Brain microvascular endothelial cell (primary cell): Measurements from ENCODE around the gene EFCAB9.
A peak's percentile ranks its signal among the peaks of the same experiment; 100 is the strongest.
"Not testable (repeated sequence)": the region's sequence is repeated elsewhere in the genome, so short reads cannot be mapped to it uniquely, and the experiment has no call there.

ENCODE experiments used
- DNase-seq: peaks from one replicate; pipeline ENCODE4 v3.0.0-alpha.2; 2020
- H3K27ac ChIP-seq: fragments of 250-450 bp; sonication (Bioruptor Pico); 2 replicates; pipeline ENCODE4 v1.5.1; 2020; ENCODE audit warnings: mild to moderate bottlenecking, moderate library complexity
- H3K27me3 ChIP-seq: fragments of 250-450 bp; sonication (Bioruptor Pico); replicated peaks from 2 replicates; pipeline ENCODE4 v1.5.1; 2020; ENCODE audit warnings: mild to moderate bottlenecking
- H3K36me3 ChIP-seq: fragments of 250-450 bp; sonication (Bioruptor Pico); replicated peaks from 2 replicates; pipeline ENCODE4 v1.5.1; 2020; ENCODE audit warnings: mild to moderate bottlenecking
- H3K4me3 ChIP-seq: 2 replicates; pipeline ENCODE4 v1.5.1; 2011; ENCODE audit warnings: low read depth, mild to moderate bottlenecking, control low read depth, low read length, moderate library complexity
- CTCF ChIP-seq: IDR thresholded peaks from 2 replicates; pipeline ENCODE4 v1.5.1; 2011; ENCODE audit warnings: low read depth, mild to moderate bottlenecking, moderate library complexity, low read length, control low read depth, inconsistent platforms; ENCODE audit errors: missing control alignments
- in situ Hi-C: cut with HindIII; loops from 2 replicates; pipeline ENCODE4 v1.10.0; 2017; ENCODE audit warnings: low sequenced_read_pairs, low pct_ligation_motif_present

Gene EFCAB9

GRCh38 chr5:172147857-172148256 is 46.1 kb upstream of the EFCAB9 start:
- no peak overlapping the region for H3K27ac ChIP-seq
- no peak for TF ChIP-seq CTCF

DNA sequence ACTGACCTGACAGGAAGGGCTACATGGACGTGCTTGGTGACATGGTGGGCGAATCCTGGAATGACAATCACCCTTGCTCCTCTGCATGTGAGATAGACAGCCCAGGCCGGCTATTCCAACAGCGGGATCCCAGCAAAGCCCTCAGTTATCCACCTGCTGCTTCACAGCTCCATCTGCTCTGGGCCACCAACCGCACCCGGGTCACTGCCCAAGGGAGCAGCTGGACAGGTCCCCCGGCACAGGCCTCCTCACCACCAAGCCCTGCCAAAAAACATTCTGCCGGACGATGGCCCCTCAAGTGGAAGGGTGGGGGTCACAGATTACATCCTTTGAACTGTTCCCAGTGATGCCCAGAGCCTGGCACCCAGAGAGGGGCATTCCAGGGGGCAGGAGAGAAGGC is 45.6 kb upstream of the EFCAB9 start:
- in situ Hi-C loops: no loop called here
- TF ChIP-seq CTCF: no peak
- no peak for DNase-seq
- no peak overlapping the region for H3K4me3 ChIP-seq
- no peaks in the 10 kb centered on the region for H3K27me3 ChIP-seq
- H3K36me3 ChIP-seq: peaks cover 14% of the 10 kb centered on the region
- H3K27ac ChIP-seq: peak overlapping the region; percentile 78

More at GRCh38 chr5:172147857-172148256, 46.1 kb upstream of the EFCAB9 start:
- in situ Hi-C loops: no loop called here
- peaks cover 14% of the 10 kb centered on the region for H3K36me3 ChIP-seq
- no peaks in the 10 kb centered on the region for H3K27me3 ChIP-seq
- no peak for DNase-seq
- no peak overlapping the region for H3K4me3 ChIP-seq

GRCh38 chr5:172149073-172149472 is 44.9 kb upstream of the EFCAB9 start:
- H3K27ac ChIP-seq: peak overlapping the region; percentile 78
- no peaks in the 10 kb centered on the region for H3K27me3 ChIP-seq
- in situ Hi-C loops: no loop called here
- no peak for TF ChIP-seq CTCF
- DNase-seq: peak; percentile 89
- no peak overlapping the region for H3K4me3 ChIP-seq
- H3K36me3 ChIP-seq: peaks cover 14% of the 10 kb centered on the region

DNA sequence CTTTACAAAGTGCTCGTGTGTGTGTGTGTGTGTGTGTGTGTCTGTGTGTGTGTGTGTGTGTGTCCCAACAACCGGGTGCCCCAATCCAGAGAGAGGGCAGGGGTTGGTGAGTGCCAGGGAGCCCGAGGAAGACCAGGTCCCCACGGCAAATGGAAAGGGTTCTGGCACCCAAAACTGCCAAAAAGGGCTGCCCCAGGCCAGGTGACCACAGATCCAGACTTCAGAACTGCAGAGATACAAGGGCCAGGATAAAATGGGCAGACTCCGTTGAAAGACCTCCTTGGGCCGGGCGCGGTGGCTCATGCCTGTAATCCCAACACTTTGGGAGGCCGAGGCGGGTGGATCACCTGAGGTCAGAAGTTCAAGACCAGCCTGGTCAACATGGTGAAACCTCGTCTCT is 44.5 kb upstream of the EFCAB9 start:
- DNase-seq, H3K4me3 ChIP-seq, H3K27me3 ChIP-seq, in situ Hi-C loops: not testable (repeated sequence)
- peaks cover 14% of the 10 kb centered on the region for H3K36me3 ChIP-seq
- peak overlapping the region; percentile 50 for H3K27ac ChIP-seq

GRCh38 chr5:172150514-172151425 is 43.2 kb upstream of the EFCAB9 start:
- H3K27ac ChIP-seq: no peak overlapping the region
- no peak for TF ChIP-seq CTCF
- in situ Hi-C loops: no loop called here
- no peak for DNase-seq
- H3K36me3 ChIP-seq: peaks cover 19% of the 10 kb centered on the region
- no peaks in the 10 kb centered on the region for H3K27me3 ChIP-seq
- H3K4me3 ChIP-seq: no peak overlapping the region

- no peak for TF ChIP-seq CTCF
- peaks cover 27% of the 10 kb centered on the region for H3K36me3 ChIP-seq
- no peaks in the 10 kb centered on the region for H3K27me3 ChIP-seq
- DNase-seq: no peak
- H3K4me3 ChIP-seq: no peak overlapping the region
- in situ Hi-C loops: no loop called here
- no peak overlapping the region for H3K27ac ChIP-seq
These were observed 42.2 kb upstream of the EFCAB9 start for GRCh38 chr5:172151661-172152210.
